K562 (cell line): ENCODE results near the gene FAM184B.

ENCODE experiments used
- CTCF ChIP-seq, 3 experiments: IDR thresholded peaks in 2 of 3; conservative IDR thresholded peaks in 1 of 3; 2 replicates each; pipeline ENCODE4 v1.5.1; 2011 to 2012; ENCODE audit warnings: low read length in 3 of 3, mild to moderate bottlenecking in 3 of 3, control low read depth in 2 of 3, improper control_type of control experiment in 1 of 3, inconsistent platforms in 1 of 3, low read depth in 1 of 3, mixed read lengths in 1 of 3, moderate library complexity in 1 of 3; ENCODE audit not compliant: insufficient read depth in 2 of 3
- JUND ChIP-seq, 2 experiments: IDR thresholded peaks; 2 replicates in 1 of 2; 3 replicates in 1 of 2; pipeline ENCODE4 v1.6.1; 2011; ENCODE audit warnings: borderline replicate concordance in 2 of 2, low read depth in 2 of 2, low read length in 2 of 2, improper control_type of control experiment in 1 of 2, missing biosample characterization in 1 of 2, missing genetic modification characterization in 1 of 2, missing genetic modification reagents in 1 of 2
- SIN3B ChIP-seq: fragments of 450-650 bp; IDR thresholded peaks from 2 replicates; pipeline ENCODE4 v1.6.1; 2017; ENCODE audit warnings: low read depth, mild to moderate bottlenecking, moderate library complexity
- TBP ChIP-seq: optimal IDR thresholded peaks from 2 replicates; pipeline ENCODE3; 2011; ENCODE audit warnings: low read depth, low read length, improper control_type of control experiment
- ZNF24 ChIP-seq: fragments of 450-650 bp; IDR thresholded peaks from 2 replicates; pipeline ENCODE4 v1.6.1; 2016
- TF ChIP-seq, protein P1 (sequence below): fragments of 250-450 bp; sonication (Bioruptor Pico); IDR thresholded peaks from 2 replicates; pipeline ENCODE4 v1.4.0; 2020; ENCODE audit warnings: mild to moderate bottlenecking, moderate library complexity, borderline replicate concordance

GRCh38 chr4:17705107-17705506 lies 76.3 kb downstream of the FAM184B start:
- TF ChIP-seq ZNF24 (no peak), TBP (no peak), JUND (IDR thresholded peaks at IDR 0.05; ENCODE audit: borderline replicate concordance, low read depth, low read length) (no peak), JUND (tag; IDR thresholded peaks at IDR 0.05; ENCODE audit: borderline replicate concordance, low read depth, low read length) (no peak), SIN3B (no peak), CTCF (IDR thresholded peaks at IDR 0.05 in 2 of 3, conservative IDR thresholded peaks at IDR 0.05 in 1 of 3; ENCODE audit: insufficient read depth in 2 of 3, low read depth in 1 of 3, low read length in 3 of 3) (no peak)
- TF ChIP-seq, protein P1, sequence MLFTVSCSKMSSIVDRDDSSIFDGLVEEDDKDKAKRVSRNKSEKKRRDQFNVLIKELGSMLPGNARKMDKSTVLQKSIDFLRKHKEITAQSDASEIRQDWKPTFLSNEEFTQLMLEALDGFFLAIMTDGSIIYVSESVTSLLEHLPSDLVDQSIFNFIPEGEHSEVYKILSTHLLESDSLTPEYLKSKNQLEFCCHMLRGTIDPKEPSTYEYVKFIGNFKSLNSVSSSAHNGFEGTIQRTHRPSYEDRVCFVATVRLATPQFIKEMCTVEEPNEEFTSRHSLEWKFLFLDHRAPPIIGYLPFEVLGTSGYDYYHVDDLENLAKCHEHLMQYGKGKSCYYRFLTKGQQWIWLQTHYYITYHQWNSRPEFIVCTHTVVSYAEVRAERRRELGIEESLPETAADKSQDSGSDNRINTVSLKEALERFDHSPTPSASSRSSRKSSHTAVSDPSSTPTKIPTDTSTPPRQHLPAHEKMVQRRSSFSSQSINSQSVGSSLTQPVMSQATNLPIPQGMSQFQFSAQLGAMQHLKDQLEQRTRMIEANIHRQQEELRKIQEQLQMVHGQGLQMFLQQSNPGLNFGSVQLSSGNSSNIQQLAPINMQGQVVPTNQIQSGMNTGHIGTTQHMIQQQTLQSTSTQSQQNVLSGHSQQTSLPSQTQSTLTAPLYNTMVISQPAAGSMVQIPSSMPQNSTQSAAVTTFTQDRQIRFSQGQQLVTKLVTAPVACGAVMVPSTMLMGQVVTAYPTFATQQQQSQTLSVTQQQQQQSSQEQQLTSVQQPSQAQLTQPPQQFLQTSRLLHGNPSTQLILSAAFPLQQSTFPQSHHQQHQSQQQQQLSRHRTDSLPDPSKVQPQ (CRISPR knock-in tag): no peak
